NCI-H446 treated with DMSO at 0.1 percent for 48 hours (cell line): ENCODE data around the gene PLK5.
"Not testable (repeated sequence)": the region's sequence is repeated elsewhere in the genome, so short reads cannot be mapped to it uniquely, and the experiment has no call there.

ENCODE experiments used
- DNase-seq: peaks from one replicate; lab custom pipeline; 2025; lab: John Stamatoyannopoulos, UW

PLK5 gene

GRCh38 chr19:1523412-1524286, at the start of gene PLK5:
PLK5 (plus strand) TSS chr19:1524077; CDS start chr19:1526997, 2,920 bp downstream.
- DNase-seq = no peak

GRCh38 chr19:1474765-1475351, 49.0 kb upstream of the PLK5 start:
- no peak for DNase-seq

GRCh38 chr19:1475751-1476437, 48.0 kb upstream of the PLK5 start:
- no peak for DNase-seq

- not testable (repeated sequence) for DNase-seq
Measured at GRCh38 chr19:1477056-1477455, 46.8 kb upstream of the PLK5 start.

GRCh38 chr19:1478934-1479707, 44.8 kb upstream of the PLK5 start, which contains the start of gene C19orf25:
C19orf25 (minus strand) TSS chr19:1479215; CDS start chr19:1478903, 312 bp downstream.
- DNase-seq = peak; percentile 88

GRCh38 chr19:1481224-1481892, 42.5 kb upstream of the PLK5 start:
- no peak for DNase-seq

- DNase-seq = no peak
Measured at GRCh38 chr19:1481893-1482360, 42.0 kb upstream of the PLK5 start.

GRCh38 chr19:1482361-1483130, 41.3 kb upstream of the PLK5 start:
- DNase-seq = no peak

GRCh38 chr19:1483131-1483978, 40.5 kb upstream of the PLK5 start:
- no peak for DNase-seq

- no peak for DNase-seq
Measured at GRCh38 chr19:1483979-1484428, 39.9 kb upstream of the PLK5 start.

- DNase-seq = no peak
Measured at GRCh38 chr19:1486720-1487575, 36.9 kb upstream of the PLK5 start.

- no peak for DNase-seq
Measured at GRCh38 chr19:1487576-1488281, 36.1 kb upstream of the PLK5 start.

GRCh38 chr19:1488282-1488601, 35.6 kb upstream of the PLK5 start:
- DNase-seq = no peak

- DNase-seq = no peak
Measured at GRCh38 chr19:1489463-1490310, 34.2 kb upstream of the PLK5 start.

- DNase-seq = peak; percentile 98
Measured at GRCh38 chr19:1490311-1491113, 33.4 kb upstream of the PLK5 start, which contains the start of gene PCSK4. PCSK4 (minus strand) TSS chr19:1490350; CDS start chr19:1490346, 4 bp downstream.
